Activated CD8-positive, alpha-beta memory T cell treated with anti-CD3 and anti-CD28 coated beads, Interleukin-2, amount 10 ng/mL, durations not matched to agents 7 days and 5 days (primary cell): Measurements from ENCODE around the gene PCED1A. TPM values are rescaled to one million over a fixed set of nuclear protein-coding genes. Genes with fewer than 3 reads are reported as not detected.
"Not testable (repeated sequence)": the region's sequence is repeated elsewhere in the genome, so short reads cannot be mapped to it uniquely, and the experiment has no call there.

Experiments used
- ATAC-seq: fragments of 150-1000 bp; cut with Tn5 transposase; one replicate; pipeline ENCODE4 v1.10.0; 2021; ENCODE audit warnings: moderate library complexity
- CTCF ChIA-PET: fragments of 350-600 bp; sonication (Branson Sonifier 250); formaldehyde crosslinking; loops from one replicate; lab custom pipeline; 2021; ENCODE audit warnings: antibody characterized with exemption; lab: Charles Lee
- DNase-seq: peaks from one replicate; pipeline ENCODE4 v3.0.0-alpha.2; 2020
- H3K27ac Mint-ChIP-seq: one replicate; pipeline ENCODE4 v1.8.0; 2021; ENCODE audit warnings: mild to moderate bottlenecking, mixed read lengths
- H3K27me3 Mint-ChIP-seq: one replicate; pipeline ENCODE4 v1.8.0; 2021; ENCODE audit warnings: mixed read lengths
- H3K36me3 Mint-ChIP-seq: one replicate; pipeline ENCODE4 v1.8.0; 2021; ENCODE audit warnings: mild to moderate bottlenecking, mixed read lengths
- H3K4me1 Mint-ChIP-seq: one replicate; pipeline ENCODE4 v1.8.0; 2021; ENCODE audit warnings: mixed read lengths
- H3K4me3 Mint-ChIP-seq: one replicate; pipeline ENCODE4 v1.8.0; 2021; ENCODE audit warnings: mild to moderate bottlenecking, moderate library complexity, mixed read lengths
- H3K9me3 Mint-ChIP-seq: one replicate; pipeline ENCODE4 v1.8.0; 2022; ENCODE audit warnings: low read depth, mixed read lengths
- total RNA-seq, 2 experiments: library from RNA; stranded (reverse); gene quantifications; one replicate each; pipeline ENCODE4 v1.2.3, GENCODE V29; 2021

Gene PCED1A
- total RNA-seq, 2 experiments from 2014 or later, result 21.9 to 30.6 TPM

- Mint-ChIP-seq H3K27me3 (peaks cover 2% of the 10 kb centered on the region), H3K27ac (no peak overlapping the region), H3K36me3 (peaks cover 4% of the 10 kb centered on the region), H3K9me3 (no peaks in the 10 kb centered on the region), H3K4me3 (no peak overlapping the region), H3K4me1 (peaks cover 13% of the 10 kb centered on the region)
- no peak for ATAC-seq
- DNase-seq, result peak; percentile 31
- CTCF ChIA-PET, result no interaction called here
Measured at GRCh38 chr20:2835331-2835796, 5.1 kb downstream of the PCED1A start.

- DNase-seq, result no peak
- peaks cover 5% of the 10 kb centered on the region for H3K27me3 Mint-ChIP-seq
- H3K4me3 Mint-ChIP-seq, result no peak overlapping the region
- peaks cover 4% of the 10 kb centered on the region for H3K36me3 Mint-ChIP-seq
- H3K9me3 Mint-ChIP-seq, result no peaks in the 10 kb centered on the region
- no peak overlapping the region for H3K27ac Mint-ChIP-seq
- H3K4me1 Mint-ChIP-seq, result peaks cover 11% of the 10 kb centered on the region
- CTCF ChIA-PET, result interaction anchor here (1.3 kb wide), 1 partner anchor 17 kb away, joined by 5 read pairs; no protein-coding TSS in a partner anchor
- ATAC-seq, result no peak
Measured at GRCh38 chr20:2834401-2835110, 5.9 kb downstream of the PCED1A start.

- peaks cover 2% of the 10 kb centered on the region for H3K36me3 Mint-ChIP-seq
- H3K27ac Mint-ChIP-seq, result no peak overlapping the region
- no peak overlapping the region for H3K4me3 Mint-ChIP-seq
- CTCF ChIA-PET, result interaction anchor here (1.3 kb wide), 2 partner anchors 15 to 18 kb away, joined by 3 to 5 read pairs; no protein-coding TSS in a partner anchor
- peaks cover 11% of the 10 kb centered on the region for H3K27me3 Mint-ChIP-seq
- H3K9me3 Mint-ChIP-seq, result no peaks in the 10 kb centered on the region
- DNase-seq (no peak), ATAC-seq (no peak)
- H3K4me1 Mint-ChIP-seq, result peaks cover 6% of the 10 kb centered on the region
Measured at GRCh38 chr20:2833761-2834160, 6.7 kb downstream of the PCED1A start.

- Mint-ChIP-seq H3K4me1 (peaks cover 13% of the 10 kb centered on the region), H3K27me3 (peaks cover 36% of the 10 kb centered on the region)
- CTCF ChIA-PET, result interaction anchor here (0.7 to 1.3 kb wide), 2 partner anchors 9 to 30 kb away, joined by 3 to 4 read pairs; no protein-coding TSS in a partner anchor
- ATAC-seq, DNase-seq, H3K36me3 Mint-ChIP-seq, H3K27ac Mint-ChIP-seq, H3K4me3 Mint-ChIP-seq, H3K9me3 Mint-ChIP-seq: not testable (repeated sequence)
Measured at GRCh38 chr20:2831206-2831605, 9.2 kb downstream of the PCED1A start.

- H3K4me3 Mint-ChIP-seq, result no peak overlapping the region
- no peak for ATAC-seq
- no peak overlapping the region for H3K27ac Mint-ChIP-seq
- DNase-seq, result peak; percentile 22
- H3K27me3 Mint-ChIP-seq, result peaks cover 43% of the 10 kb centered on the region
- H3K9me3 Mint-ChIP-seq, result no peaks in the 10 kb centered on the region
- H3K4me1 Mint-ChIP-seq, result peaks cover 20% of the 10 kb centered on the region
- CTCF ChIA-PET, result no interaction called here
- H3K36me3 Mint-ChIP-seq, result peaks cover 2% of the 10 kb centered on the region
Measured at GRCh38 chr20:2829376-2829775, 11.1 kb downstream of the PCED1A start.

- H3K27ac Mint-ChIP-seq, result no peak overlapping the region
- ATAC-seq, result no peak
- CTCF ChIA-PET, result interaction anchor here (0.9 kb wide), 1 partner anchor 14 kb away, joined by 4 read pairs; the partner anchor contains the start of genes PCED1A and VPS16
- H3K4me1 Mint-ChIP-seq, result peaks cover 23% of the 10 kb centered on the region
- H3K4me3 Mint-ChIP-seq, result no peak overlapping the region
- no peaks in the 10 kb centered on the region for H3K9me3 Mint-ChIP-seq
- H3K36me3 Mint-ChIP-seq, result no peaks in the 10 kb centered on the region
- H3K27me3 Mint-ChIP-seq, result peaks cover 47% of the 10 kb centered on the region
- DNase-seq, result no peak
Measured at GRCh38 chr20:2826655-2827054, 13.8 kb downstream of the PCED1A start.

GRCh38 chr20:2825761-2826160 is 14.7 kb downstream of the PCED1A start:
- no peaks in the 10 kb centered on the region for H3K36me3 Mint-ChIP-seq
- DNase-seq, result peak; percentile 27
- CTCF ChIA-PET, result no interaction called here
- H3K9me3 Mint-ChIP-seq, result no peaks in the 10 kb centered on the region
- no peak for ATAC-seq
- no peak overlapping the region for H3K4me3 Mint-ChIP-seq
- peaks cover 52% of the 10 kb centered on the region for H3K27me3 Mint-ChIP-seq
- H3K27ac Mint-ChIP-seq, result no peak overlapping the region
- peaks cover 24% of the 10 kb centered on the region for H3K4me1 Mint-ChIP-seq

GRCh38 chr20:2822073-2822472 is 18.4 kb downstream of the PCED1A start:
- H3K4me3 Mint-ChIP-seq, result no peak overlapping the region
- peak overlapping the region; percentile 18 for H3K27ac Mint-ChIP-seq
- CTCF ChIA-PET, result interaction anchor here (1.0 to 1.2 kb wide), 3 partner anchors 9 to 232 kb away, joined by 3 to 4 read pairs (median 3); no protein-coding TSS in a partner anchor
- no peaks in the 10 kb centered on the region for H3K36me3 Mint-ChIP-seq
- DNase-seq, result peak; percentile 76
- H3K9me3 Mint-ChIP-seq, result no peaks in the 10 kb centered on the region
- peaks cover 26% of the 10 kb centered on the region for H3K4me1 Mint-ChIP-seq
- H3K27me3 Mint-ChIP-seq, result peaks cover 45% of the 10 kb centered on the region
- ATAC-seq, result peak; percentile 84

- Mint-ChIP-seq H3K27ac (no peak overlapping the region), H3K4me1 (peaks cover 20% of the 10 kb centered on the region), H3K4me3 (no peak overlapping the region), H3K9me3 (no peaks in the 10 kb centered on the region), H3K27me3 (peaks cover 36% of the 10 kb centered on the region), H3K36me3 (no peaks in the 10 kb centered on the region)
- ATAC-seq (peak; percentile 12), DNase-seq (peak; percentile 38)
- CTCF ChIA-PET, result interaction anchor here (1.0 to 1.2 kb wide), 3 partner anchors 10 to 232 kb away, joined by 3 to 4 read pairs (median 3); no protein-coding TSS in a partner anchor
Measured at GRCh38 chr20:2820896-2821869, 19.3 kb downstream of the PCED1A start.

GRCh38 chr20:2820084-2820895 is 20.2 kb downstream of the PCED1A start:
- Mint-ChIP-seq H3K4me3 (no peak overlapping the region), H3K36me3 (no peaks in the 10 kb centered on the region), H3K27me3 (peaks cover 30% of the 10 kb centered on the region), H3K9me3 (no peaks in the 10 kb centered on the region), H3K4me1 (peaks cover 14% of the 10 kb centered on the region), H3K27ac (no peak overlapping the region)
- DNase-seq, result peak; percentile 33
- no peak for ATAC-seq
- CTCF ChIA-PET, result no interaction called here

- ATAC-seq (no peak), DNase-seq (peak; percentile 8)
- H3K36me3 Mint-ChIP-seq, result no peaks in the 10 kb centered on the region
- H3K4me1 Mint-ChIP-seq, result peaks cover 17% of the 10 kb centered on the region
- H3K4me3 Mint-ChIP-seq, result no peak overlapping the region
- H3K27ac Mint-ChIP-seq, result no peak overlapping the region
- CTCF ChIA-PET, result interaction anchor here (2.1 kb wide), 1 partner anchor 34 kb away, joined by 8 read pairs; no protein-coding TSS in a partner anchor
- H3K27me3 Mint-ChIP-seq, result peaks cover 43% of the 10 kb centered on the region
- no peaks in the 10 kb centered on the region for H3K9me3 Mint-ChIP-seq
Measured at GRCh38 chr20:2817891-2818595, 22.4 kb downstream of the PCED1A start.

- Mint-ChIP-seq H3K27me3 (peaks cover 46% of the 10 kb centered on the region), H3K27ac (no peak overlapping the region), H3K4me3 (no peak overlapping the region), H3K4me1 (peaks cover 17% of the 10 kb centered on the region), H3K36me3 (no peaks in the 10 kb centered on the region), H3K9me3 (peaks cover 3% of the 10 kb centered on the region)
- CTCF ChIA-PET, result interaction anchor here (2.1 kb wide), 1 partner anchor 35 kb away, joined by 8 read pairs; no protein-coding TSS in a partner anchor
- DNase-seq, result peak; percentile 25
- ATAC-seq, result no peak
Measured at GRCh38 chr20:2817341-2817726, 23.1 kb downstream of the PCED1A start.
